Cardiac fibroblast (primary cell): ENCODE data around the gene PIR.

Experiments used
- DNase-seq, 2 donors: peaks; one replicate each; pipeline versions ENCODE4 v3.0.0 to v3.0.0-alpha.2; 2010; ENCODE audit warnings: low read depth in 2 of 2
- H3K4me3 ChIP-seq, 2 donors: replicated peaks in 1 of 2; 1 replicate in 1 of 2; 2 replicates in 1 of 2; pipeline ENCODE4 v1.5.1; 2011; ENCODE audit warnings: low read depth in 2 of 2, low read length in 2 of 2, mild to moderate bottlenecking in 2 of 2, moderate library complexity in 1 of 2
- TF ChIP-seq, protein P1 (sequence below): IDR thresholded peaks from one replicate; pipeline ENCODE4 v1.5.1; 2011; ENCODE audit warnings: low read depth, mild to moderate bottlenecking, low read length, inconsistent platforms

The PIR gene

DNA sequence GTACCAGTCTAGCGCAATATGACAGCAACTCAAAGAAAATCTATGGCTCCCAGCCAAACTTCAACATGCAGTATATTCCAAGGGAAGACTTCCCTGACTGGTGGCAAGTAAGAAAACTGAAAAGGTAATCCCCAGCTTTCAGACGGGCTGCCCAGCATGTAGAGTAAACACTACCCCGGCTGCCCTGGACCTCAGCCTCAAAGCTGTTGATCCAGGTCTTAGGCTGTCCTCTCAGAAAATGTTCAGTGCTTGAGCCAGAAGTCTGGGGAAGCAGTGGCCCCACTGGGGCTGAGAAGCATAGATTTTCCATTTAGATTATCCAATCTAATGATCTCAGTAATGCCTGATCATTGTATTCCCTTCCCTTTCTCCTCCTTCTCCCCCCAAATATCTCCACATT, 29.3 kb upstream of the PIR start:
- no peak for DNase-seq
- H3K4me3 ChIP-seq, result no peak overlapping the region
- TF ChIP-seq, protein P1, sequence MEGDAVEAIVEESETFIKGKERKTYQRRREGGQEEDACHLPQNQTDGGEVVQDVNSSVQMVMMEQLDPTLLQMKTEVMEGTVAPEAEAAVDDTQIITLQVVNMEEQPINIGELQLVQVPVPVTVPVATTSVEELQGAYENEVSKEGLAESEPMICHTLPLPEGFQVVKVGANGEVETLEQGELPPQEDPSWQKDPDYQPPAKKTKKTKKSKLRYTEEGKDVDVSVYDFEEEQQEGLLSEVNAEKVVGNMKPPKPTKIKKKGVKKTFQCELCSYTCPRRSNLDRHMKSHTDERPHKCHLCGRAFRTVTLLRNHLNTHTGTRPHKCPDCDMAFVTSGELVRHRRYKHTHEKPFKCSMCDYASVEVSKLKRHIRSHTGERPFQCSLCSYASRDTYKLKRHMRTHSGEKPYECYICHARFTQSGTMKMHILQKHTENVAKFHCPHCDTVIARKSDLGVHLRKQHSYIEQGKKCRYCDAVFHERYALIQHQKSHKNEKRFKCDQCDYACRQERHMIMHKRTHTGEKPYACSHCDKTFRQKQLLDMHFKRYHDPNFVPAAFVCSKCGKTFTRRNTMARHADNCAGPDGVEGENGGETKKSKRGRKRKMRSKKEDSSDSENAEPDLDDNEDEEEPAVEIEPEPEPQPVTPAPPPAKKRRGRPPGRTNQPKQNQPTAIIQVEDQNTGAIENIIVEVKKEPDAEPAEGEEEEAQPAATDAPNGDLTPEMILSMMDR, result no peak

DNA sequence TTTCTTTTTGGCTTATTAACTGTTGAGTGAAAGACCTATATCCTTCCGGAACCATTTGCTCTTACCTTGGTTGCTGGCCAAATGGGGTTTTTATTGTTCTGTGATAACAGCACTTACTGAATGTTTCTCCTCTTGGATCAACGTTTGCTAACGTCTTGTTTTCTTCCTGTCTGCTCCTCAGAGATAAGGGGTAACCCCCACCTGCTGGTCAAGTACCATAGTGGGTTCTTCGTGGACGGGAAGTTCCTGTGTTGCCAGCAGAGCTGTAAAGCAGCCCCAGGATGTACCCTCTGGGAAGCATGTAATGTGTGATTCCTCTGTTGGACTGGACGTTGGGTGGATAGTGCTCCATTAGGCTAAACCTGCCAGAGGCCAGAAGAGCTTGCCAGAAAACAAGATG, 22.8 kb upstream of the PIR start:
- TF ChIP-seq, protein P1, result no peak
- DNase-seq, result peak in 1 of 2 donors; percentile 77
- no peak overlapping the region for H3K4me3 ChIP-seq

DNA sequence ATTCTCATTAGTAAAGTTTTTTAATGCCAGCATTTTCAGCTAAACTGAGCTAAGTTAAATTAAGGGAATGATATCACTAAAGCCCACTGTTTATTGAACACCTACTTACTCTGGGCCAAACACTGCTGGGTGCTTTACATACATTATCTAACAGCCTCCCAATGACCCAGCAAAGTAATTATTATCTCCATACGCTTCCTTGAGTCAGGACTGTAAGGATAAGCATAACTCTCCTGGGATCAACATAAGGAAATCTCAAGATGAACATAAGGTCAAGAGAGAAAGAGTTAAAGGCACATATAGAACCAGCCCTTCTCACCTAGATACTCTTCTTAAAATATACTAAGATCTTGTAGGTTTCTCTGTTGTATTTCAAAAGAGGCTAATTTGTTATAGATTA, 21.1 kb upstream of the PIR start:
- TF ChIP-seq, protein P1, result no peak
- DNase-seq, result no peak
- no peak overlapping the region for H3K4me3 ChIP-seq

DNA sequence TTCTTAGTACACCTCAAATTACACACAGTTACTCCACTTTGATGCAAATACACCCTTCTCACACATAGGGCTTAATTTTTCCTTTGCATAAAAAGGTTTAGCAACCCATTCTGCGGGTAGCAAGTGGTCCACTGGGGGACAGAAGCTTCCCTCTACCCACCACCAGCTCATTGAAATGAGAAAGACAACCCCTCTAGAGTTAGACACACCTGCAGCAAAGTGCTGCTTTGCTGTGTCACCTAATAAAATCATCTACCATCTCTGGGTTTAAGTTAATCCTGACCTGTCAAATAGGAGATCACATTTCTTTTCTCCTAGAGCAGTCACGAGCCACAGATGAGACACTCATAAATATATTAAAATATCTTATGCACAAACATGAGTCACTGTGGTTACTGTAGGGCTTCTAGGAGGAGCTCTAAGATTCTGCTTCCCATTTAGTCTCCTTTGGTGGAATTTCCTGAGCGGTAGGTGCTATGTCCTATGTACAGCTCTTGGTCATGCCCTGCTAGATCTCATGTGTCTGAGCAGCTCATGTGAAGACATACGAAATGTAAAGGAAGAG, 19.4 kb upstream of the PIR start:
- DNase-seq, result peak in 1 of 2 donors; percentile 32
- no peak overlapping the region for H3K4me3 ChIP-seq
- TF ChIP-seq, protein P1, result no peak

DNA sequence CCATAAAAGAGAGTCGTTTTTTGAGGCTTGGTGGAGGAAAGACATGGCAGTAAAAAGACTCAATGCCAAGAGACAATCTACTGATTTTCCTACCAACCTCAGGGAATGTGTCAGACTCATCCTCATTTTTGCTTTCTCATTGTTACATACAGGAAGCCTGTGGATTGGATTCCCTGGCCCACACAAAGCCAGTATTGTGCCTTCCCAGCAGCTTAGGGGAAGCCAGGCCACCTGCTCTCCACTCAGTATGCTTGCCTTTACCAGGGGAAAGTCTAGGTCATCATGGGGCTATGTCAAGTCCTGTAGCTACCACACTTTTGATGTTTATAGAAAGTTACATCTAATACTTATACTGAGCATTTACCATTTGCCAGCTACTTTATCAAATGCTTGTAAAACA, 18.4 kb upstream of the PIR start:
- TF ChIP-seq, protein P1, result no peak
- no peak overlapping the region for H3K4me3 ChIP-seq
- peak in 1 of 2 donors; percentile 15 for DNase-seq

DNA sequence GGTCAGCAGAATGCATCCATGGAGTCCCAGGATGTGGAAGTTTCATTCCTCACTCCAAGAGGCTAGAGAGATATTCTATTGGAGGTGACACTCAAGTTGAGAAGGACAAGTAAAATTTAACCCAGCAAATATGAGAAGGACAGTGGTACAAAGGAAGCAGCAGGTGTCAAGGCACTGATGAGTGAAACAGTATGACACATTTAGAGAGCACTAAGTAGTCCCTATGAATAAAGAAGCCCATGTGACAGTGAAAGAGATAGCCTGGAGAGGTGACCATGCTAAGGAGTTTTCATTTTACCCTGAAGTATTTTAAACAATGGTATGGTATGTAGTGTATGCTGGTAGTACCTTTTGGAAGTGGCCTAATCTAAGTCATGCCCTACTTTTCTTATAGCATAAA, 16.7 kb upstream of the PIR start:
- no peak for DNase-seq
- TF ChIP-seq, protein P1, result no peak
- H3K4me3 ChIP-seq, result no peak overlapping the region

DNA sequence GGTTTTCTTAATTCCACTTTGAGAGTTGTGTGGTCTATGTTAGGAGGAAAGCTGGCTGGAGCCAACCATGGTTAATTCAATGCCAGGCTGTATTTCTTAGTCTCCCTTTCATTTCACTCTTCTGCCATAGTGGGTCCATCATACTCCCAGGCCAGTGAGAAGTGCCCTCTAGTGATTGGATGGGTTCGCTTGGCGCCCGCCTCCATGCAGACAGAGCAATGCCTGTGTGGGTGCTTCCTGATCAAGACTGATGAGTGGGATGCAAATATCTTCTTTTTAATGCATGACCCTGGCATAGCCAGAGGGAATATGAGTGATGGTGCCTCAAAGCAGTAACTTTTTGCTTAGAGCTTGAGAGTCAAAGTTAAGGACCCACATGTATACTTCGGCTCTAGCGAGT, 13.9 kb upstream of the PIR start:
- TF ChIP-seq, protein P1, result no peak
- no peak overlapping the region for H3K4me3 ChIP-seq

More for the DNA sequence above, 13.9 kb upstream of the PIR start:
- DNase-seq, result no peak
